Measurements from ENCODE around the gene B4GALNT4. TPM values are rescaled to one million over a fixed set of nuclear protein-coding genes. Genes with fewer than 3 reads are reported as not detected.

Gene B4GALNT4
- total and polyA plus RNA-seq, 2 of the 4 experiments (the other 2 are of a cell fraction): 5.2 to 38.6 TPM

DNA sequence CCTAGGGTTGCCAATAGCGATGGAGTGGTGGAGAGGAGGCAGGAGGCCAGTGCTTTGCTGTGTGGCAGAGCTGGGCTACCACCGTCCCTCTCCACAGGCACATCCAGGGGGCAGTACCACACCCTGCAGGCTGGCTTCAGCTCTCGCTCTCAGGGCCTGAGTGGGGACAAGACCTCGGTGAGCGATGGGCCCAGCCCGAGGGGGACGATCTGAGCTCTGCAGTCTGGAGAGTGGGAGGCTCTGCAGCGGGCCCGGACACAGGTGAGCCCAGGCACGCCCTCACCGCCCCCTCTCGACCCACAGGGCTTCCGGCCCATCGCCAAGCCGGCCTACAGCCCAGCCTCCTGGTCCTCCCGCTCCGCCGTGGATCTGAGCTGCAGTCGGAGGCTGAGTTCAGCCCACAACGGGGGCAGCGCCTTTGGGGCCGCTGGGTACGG, 27.2 kb downstream of the B4GALNT4 start:
- TF ChIP-seq POLR2A (IDR thresholded peaks at IDR 0.05; ENCODE audit: low read depth, low read length) (no peak), RAD21 (IDR thresholded peaks at IDR 0.05; ENCODE audit: low read length) (0 out of 2 replicates have a peak, but pooled peaks have one; percentile 19)
- TF ChIP-seq, protein P1, sequence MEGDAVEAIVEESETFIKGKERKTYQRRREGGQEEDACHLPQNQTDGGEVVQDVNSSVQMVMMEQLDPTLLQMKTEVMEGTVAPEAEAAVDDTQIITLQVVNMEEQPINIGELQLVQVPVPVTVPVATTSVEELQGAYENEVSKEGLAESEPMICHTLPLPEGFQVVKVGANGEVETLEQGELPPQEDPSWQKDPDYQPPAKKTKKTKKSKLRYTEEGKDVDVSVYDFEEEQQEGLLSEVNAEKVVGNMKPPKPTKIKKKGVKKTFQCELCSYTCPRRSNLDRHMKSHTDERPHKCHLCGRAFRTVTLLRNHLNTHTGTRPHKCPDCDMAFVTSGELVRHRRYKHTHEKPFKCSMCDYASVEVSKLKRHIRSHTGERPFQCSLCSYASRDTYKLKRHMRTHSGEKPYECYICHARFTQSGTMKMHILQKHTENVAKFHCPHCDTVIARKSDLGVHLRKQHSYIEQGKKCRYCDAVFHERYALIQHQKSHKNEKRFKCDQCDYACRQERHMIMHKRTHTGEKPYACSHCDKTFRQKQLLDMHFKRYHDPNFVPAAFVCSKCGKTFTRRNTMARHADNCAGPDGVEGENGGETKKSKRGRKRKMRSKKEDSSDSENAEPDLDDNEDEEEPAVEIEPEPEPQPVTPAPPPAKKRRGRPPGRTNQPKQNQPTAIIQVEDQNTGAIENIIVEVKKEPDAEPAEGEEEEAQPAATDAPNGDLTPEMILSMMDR (conservative IDR thresholded peaks at IDR 0.05; ENCODE audit: low read depth, low read length): peak; percentile 27; the same call in 1 of the 2 replicates
- CTCF ChIA-PET: no interaction called here
- peaks cover 13% of the 10 kb centered on the region for H3K27me3 ChIP-seq (ENCODE audit: control insufficient read depth, insufficient read depth, low read length)
- dilution Hi-C loops (cut with HindIII; ENCODE audit: low sequenced_read_pairs, unreplicated experiment): no loop called here
- no peak overlapping the region for H2BK120ac ChIP-seq (ENCODE audit: low read depth, low read length)
- no peak overlapping the region for H3K4ac ChIP-seq (ENCODE audit: low read depth, low read length)
- H3K79me1 ChIP-seq (ENCODE audit: low read depth in 1 of 2, low read length in 2 of 2): peaks cover 0 to 4% of the 10 kb centered on the region in 2 experiments; a peak in 1 of 4 replicates
- WGBS, 2 experiments (ENCODE audit: extremely low coverage in 2 of 2, insufficient read length in 1 of 2): 55% methylated on average over 11 of the region's 23 CpGs; no CpG with 5 or more reads in 1 of the 2 experiments
- no peaks in the 10 kb centered on the region for H4K20me1 ChIP-seq (ENCODE audit: insufficient read depth, low read length)
- no peak overlapping the region for H2BK20ac ChIP-seq (ENCODE audit: low read depth, low read length)
- ATAC-seq (ENCODE audit: low read depth) (no peak), DNase-seq (no peak)
- no peak overlapping the region for H2BK5ac ChIP-seq (ENCODE audit: low read depth, low read length, poor library complexity, severe bottlenecking)
- peak overlapping the region; percentile 90; the same call in 1 of the 2 replicates for H2AK5ac ChIP-seq (ENCODE audit: low read depth, low read length)
- H4K5ac ChIP-seq (ENCODE audit: low read depth, low read length): no peak overlapping the region
- H2AFZ ChIP-seq (replicated peaks; ENCODE audit: low read length, poor library complexity): peak overlapping the region; percentile 79
- peak overlapping the region; percentile 82 for H2AK9ac ChIP-seq (replicated peaks; ENCODE audit: low read depth, low read length, poor library complexity)
- H3K4me3 ChIP-seq (ENCODE audit: insufficient read depth, low read depth, low read length): no peak overlapping the region
- no peak overlapping the region for H3K14ac ChIP-seq (replicated peaks; ENCODE audit: low read depth, low read length)
- no peak overlapping the region for H3K9ac ChIP-seq (ENCODE audit: low read depth, low read length)
- H3K4me1 ChIP-seq (ENCODE audit: control insufficient read depth, insufficient read depth, low read length): peaks cover 22% of the 10 kb centered on the region
- H3K18ac ChIP-seq (ENCODE audit: low read depth, low read length): no peak overlapping the region
- H3K9me1 ChIP-seq (ENCODE audit: insufficient read depth, low read length): peaks cover 6% of the 10 kb centered on the region
- in situ Hi-C loops (cut with MboI; ENCODE audit: low sequenced_read_pairs): no loop called here
- intact Hi-C loops (cut with micrococcal nuclease): no loop called here
- H3K27ac ChIP-seq (ENCODE audit: insufficient read depth, low read length): no peak overlapping the region
- no peak overlapping the region for H3K23ac ChIP-seq (ENCODE audit: low read depth, low read length)
- H3K56ac ChIP-seq (ENCODE audit: extremely low read depth, insufficient read depth, low read length): no peak overlapping the region
- POLR2A ChIA-PET (ENCODE audit: unreplicated experiment): no interaction called here
- H3K9me3 ChIP-seq (ENCODE audit: control insufficient read depth, insufficient read depth, low read length): peaks cover 5% of the 10 kb centered on the region; the same call in 1 of the 2 replicates
- H2BK15ac ChIP-seq (ENCODE audit: low read depth, low read length): no peak overlapping the region
- H4K91ac ChIP-seq (ENCODE audit: insufficient read depth, low read depth, low read length): no peak overlapping the region
- no peak overlapping the region for H3K4me2 ChIP-seq (ENCODE audit: low read depth, low read length)
- BruUV-seq (replicated peaks): no TSS peak
- peak overlapping the region in 1 of 2 experiments; percentile 23; a peak in 1 of 4 replicates for H4K8ac ChIP-seq (ENCODE audit: low read depth in 2 of 2, low read length in 2 of 2)
- H3K36me3 ChIP-seq (ENCODE audit: control insufficient read depth, insufficient read depth, low read length): no peaks in the 10 kb centered on the region
